MM.1S (cell line): ENCODE results near the gene BOC.

Source experiments
- CTCF ChIP-seq: fragments of 300-600 bp; sonication (generic); IDR thresholded peaks from 2 replicates; pipeline ENCODE4 v1.5.1; 2016; ENCODE audit warnings: antibody characterized with exemption, low read length, mixed read lengths
- EZH2phosphoT487 ChIP-seq: fragments of 300-600 bp; sonication (generic); IDR thresholded peaks from 2 replicates; pipeline ENCODE4 v1.6.1; 2018; ENCODE audit warnings: antibody characterized with exemption, low read length

GRCh38 chr3:113247068-113247467 is 35.7 kb downstream of the BOC start:
- TF ChIP-seq CTCF: no peak
- no peak for TF ChIP-seq EZH2phosphoT487
